M059J (cell line): ENCODE data around the gene SLC2A11. TPM values are rescaled to one million over a fixed set of nuclear protein-coding genes. Genes with fewer than 3 reads are reported as not detected.
A peak's percentile ranks its signal among the peaks of the same experiment; 100 is the strongest.

Experiments used
- DNase-seq: peaks from one replicate; pipeline ENCODE4 v3.0.0-alpha.2; 2012; ENCODE audit warnings: low read depth
- total RNA-seq: library from RNA; depleted of rRNA; stranded (reverse); fragments of >200 nt; shearing (Covaris generic); gene quantifications from 2 replicates; pipeline ENCODE4 v1.2.3, GENCODE V29; 2014; rRNA removed

Gene SLC2A11, protein sequence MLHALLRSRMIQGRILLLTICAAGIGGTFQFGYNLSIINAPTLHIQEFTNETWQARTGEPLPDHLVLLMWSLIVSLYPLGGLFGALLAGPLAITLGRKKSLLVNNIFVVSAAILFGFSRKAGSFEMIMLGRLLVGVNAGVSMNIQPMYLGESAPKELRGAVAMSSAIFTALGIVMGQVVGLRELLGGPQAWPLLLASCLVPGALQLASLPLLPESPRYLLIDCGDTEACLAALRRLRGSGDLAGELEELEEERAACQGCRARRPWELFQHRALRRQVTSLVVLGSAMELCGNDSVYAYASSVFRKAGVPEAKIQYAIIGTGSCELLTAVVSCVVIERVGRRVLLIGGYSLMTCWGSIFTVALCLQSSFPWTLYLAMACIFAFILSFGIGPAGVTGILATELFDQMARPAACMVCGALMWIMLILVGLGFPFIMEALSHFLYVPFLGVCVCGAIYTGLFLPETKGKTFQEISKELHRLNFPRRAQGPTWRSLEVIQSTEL
- 9.5 and 16.4 TPM in 2 replicates for total RNA-seq

DNA sequence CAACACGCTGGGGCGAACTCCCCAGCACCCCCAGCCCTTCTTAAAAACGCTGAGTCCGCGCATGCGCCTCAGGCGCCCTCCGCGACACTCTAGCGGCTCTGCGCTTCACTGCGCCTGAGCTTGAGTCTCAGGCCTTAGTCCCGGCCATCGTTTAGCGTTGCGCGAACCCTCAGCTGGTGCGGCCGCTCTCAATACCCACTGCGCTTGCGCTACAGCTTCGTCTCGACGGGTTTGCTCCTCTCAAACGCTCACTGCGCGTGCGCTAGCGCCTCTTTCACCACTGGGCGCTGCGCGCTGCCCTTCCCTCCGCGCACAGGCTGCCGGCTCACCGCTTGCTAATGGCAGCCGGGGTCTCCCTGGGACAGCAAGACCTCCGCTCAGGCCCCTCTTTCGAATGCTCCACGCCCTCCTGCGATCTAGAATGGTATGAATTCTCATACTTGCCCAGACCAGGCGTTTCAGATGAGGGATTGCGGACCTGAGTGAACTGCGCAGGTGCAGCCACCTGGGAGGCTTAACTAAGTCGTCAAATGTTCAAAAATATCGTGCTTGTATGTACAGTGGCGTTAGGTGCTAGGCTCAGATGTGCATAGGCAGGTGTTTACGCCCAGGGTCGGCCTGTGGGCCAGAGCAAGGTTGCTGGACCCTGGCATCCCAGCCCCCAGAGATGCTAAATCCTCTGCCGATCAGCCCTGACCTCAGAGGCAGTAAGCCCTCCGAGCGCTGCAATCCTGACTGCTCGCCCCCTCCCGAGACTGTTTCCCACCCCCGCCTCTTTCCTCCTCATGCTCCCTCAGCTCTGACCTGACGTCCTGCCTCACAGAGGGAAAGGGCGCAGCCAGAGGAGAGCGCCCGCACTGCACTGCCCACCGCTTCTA, at the start of gene SLC2A11:
Gene SLC2A11, plus strand, starts transcription at position 270 of the 878 bp plus-strand sequence. Its CDS starts 125 bp downstream, at position 395.
- DNase-seq, result peak; percentile 95

DNA sequence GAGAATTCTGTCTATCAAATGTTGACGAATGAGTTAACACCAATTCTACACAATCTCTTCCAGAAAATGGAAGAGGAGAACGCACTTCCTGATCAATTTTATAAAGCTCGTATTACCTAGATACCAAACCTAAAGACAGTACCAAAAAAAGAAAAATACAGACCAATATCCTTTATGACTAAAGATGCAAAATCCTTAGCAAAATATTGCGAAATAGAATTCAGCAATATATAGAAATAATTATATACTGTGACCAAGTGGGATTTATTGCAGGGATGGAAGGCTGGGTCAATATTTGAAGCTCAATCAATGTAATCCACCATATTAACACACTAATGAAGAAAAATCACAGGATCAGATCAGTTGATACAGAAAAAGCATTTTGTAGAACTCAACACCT, 45.3 kb upstream of the SLC2A11 start:
- no peak for DNase-seq

DNA sequence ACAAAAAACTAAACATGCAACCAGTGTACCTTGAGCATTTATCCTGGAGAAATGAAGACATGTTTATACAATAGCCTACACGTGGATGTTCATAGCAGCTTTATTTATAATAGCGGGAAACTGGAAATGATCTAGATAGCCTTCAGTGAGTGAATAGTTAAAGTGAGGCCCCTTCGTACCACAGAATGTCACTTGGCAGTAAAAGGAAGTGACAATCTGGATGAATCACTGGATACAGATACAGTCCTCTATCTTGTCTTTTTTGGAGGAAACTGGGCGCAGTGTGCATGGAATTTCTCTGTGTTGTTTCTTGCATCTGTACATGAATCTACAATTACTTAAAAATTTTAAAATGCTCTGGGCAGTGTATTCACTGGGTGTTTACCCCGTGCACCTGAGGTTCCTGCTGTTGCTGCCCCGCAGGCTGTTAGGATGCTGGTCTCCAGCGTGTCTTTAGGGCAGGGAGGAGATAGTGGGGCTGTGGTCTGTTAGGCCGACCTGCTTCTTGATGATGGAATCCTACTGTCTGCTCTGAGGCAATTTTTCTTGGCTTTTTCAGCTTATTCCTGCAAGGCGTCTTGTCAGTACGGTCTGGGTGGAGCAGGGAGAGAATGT, 42.0 kb upstream of the SLC2A11 start:
- no peak for DNase-seq

DNA sequence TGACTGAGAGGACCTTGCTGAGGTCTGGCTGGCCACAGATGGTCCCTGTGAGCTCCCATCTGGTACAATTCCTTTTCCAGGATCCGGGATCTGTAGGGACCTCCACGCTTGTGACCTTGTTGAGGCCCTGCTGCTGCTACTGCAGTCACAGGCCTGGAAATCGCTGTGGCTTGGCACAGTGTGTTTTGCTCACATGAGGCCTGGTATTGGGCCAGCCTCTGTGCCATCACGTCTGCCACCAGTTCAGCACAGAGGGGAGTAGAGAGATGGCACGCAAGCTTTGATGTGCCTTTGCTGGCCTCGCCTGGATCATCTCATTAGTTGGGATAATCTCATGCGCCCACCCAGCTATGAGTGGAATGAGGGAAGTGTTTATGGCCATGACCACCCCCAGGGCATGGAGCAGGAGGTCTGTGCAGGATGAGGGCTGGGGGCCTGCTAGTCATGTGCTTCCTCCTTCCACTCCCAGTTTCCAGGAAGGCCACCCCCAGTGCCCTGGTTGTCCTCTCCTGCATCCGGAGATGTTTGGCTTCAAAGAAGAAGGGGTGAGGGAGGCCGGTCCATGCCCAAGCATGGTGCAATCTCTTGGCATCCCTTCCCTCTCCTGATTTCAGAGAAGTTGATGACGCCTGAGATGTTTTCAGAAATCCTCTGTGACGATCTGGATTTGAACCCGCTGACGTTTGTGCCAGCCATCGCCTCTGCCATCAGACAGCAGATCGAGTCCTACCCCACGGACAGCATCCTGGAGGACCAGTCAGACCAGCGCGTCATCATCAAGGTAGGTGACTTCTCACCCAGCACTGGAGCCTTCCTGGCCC, 41.3 kb upstream of the SLC2A11 start:
- no peak for DNase-seq

DNA sequence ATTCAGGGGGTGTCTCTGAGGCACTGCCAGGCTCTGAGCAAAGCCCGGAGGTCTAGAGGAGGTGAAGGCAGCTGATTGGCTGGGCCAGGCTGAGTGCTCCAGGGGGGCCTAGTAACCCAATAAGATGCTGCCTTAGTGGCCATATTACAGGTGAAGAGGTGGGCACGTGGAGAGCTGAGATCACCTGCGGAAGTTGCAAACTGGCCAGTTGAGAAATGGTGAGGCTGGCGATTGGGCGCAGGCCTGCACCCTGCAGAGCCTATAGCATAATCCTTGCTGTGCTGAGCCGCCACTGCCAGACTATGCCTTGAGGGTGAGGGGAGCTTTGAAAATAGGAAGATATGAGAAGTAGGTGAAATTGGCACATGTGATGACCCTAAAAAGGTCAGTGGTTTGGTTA, 40.5 kb upstream of the SLC2A11 start:
- no peak for DNase-seq

DNA sequence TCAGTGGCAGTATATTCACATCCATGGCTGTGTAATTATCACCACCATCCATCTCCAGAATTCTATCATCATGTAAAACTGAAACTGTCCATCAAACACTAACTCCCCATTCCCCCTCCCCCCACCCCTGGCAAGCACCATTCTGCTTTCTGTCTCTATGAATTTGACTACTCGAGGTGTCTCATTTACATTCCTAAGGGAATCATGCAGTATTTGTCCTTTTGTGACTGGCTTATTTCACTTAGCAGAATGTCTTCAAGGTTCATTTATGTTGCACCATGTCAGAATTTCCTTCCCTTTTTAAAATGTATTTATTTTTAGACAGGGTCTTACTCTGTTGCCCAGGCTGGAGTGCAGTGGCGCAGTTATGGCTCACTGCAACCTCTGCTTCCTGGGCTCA, 39.1 kb upstream of the SLC2A11 start:
- DNase-seq, result no peak

DNA sequence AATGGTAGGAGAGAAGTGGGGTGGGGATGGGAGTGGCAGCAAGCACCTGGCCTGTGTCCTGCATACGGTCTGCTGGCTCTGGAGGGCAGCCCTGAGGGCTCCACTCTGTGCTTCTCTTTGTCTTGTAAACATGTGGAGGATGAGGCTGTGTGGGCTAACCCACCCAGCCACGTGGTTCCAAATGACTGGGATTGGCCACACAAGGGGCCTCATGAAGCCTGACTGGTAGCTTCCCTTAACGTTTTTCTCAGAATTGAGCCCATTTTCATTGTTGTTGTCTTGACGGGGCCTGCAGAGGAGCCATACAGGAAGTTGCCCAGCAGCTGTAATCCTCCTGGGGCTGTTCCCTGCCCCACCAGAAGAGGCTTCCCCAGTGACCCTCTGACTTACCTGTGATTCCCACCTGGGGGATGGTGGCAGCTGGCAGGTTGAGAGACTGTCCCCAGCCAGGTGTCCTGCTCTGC, 36.9 kb upstream of the SLC2A11 start:
- no peak for DNase-seq

DNA sequence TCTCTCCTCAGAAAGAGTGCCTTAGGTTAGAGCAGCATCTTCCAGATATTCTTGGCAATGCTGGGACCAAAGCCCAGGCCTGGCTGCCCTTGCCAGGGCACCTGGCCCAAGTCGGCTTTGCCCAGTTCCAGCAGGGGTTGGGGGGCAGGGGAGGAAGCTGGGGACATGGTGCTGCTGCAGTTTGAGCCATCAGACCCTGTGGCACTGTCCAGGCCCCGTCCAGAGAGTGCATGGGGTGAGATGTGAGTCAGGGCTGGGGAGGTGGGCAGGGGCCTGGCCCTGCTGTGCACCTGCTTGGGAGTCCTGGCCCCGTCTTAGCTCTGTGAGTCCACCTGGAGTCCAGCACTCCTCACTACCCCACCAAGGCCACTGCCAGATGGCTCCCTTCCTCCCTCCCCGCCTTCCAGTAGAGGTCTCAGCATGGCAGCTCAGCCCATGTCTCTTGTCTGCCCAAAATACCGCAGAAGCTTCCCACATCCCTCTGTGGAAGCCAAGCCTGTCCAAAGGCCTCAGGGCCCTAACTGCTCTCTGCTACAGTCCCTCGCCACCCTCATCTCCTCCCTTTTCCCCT, 35.5 kb upstream of the SLC2A11 start:
- DNase-seq, result no peak

DNA sequence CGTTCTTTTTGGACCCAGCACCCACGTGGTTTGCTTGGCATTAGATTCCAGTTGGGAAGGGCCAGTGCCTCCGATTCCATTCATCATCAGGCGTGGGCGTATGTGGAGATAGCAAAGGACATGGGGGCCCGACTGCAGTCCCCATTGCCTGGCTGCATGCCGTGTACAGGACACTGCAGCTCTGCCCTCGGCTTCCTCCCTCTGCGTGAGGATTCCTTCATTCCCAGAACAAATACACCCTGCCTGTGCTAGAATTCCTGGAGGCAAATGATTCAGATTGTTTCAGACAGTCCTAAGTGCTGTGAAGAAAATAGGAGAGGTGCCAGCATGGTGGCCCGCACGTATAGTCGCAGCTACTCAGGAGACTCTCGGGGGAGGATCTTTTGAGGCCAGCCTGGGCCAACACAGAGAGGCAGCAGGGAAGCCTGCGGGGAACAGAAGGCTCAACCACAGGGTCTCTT, 34.3 kb upstream of the SLC2A11 start:
- DNase-seq, result no peak

DNA sequence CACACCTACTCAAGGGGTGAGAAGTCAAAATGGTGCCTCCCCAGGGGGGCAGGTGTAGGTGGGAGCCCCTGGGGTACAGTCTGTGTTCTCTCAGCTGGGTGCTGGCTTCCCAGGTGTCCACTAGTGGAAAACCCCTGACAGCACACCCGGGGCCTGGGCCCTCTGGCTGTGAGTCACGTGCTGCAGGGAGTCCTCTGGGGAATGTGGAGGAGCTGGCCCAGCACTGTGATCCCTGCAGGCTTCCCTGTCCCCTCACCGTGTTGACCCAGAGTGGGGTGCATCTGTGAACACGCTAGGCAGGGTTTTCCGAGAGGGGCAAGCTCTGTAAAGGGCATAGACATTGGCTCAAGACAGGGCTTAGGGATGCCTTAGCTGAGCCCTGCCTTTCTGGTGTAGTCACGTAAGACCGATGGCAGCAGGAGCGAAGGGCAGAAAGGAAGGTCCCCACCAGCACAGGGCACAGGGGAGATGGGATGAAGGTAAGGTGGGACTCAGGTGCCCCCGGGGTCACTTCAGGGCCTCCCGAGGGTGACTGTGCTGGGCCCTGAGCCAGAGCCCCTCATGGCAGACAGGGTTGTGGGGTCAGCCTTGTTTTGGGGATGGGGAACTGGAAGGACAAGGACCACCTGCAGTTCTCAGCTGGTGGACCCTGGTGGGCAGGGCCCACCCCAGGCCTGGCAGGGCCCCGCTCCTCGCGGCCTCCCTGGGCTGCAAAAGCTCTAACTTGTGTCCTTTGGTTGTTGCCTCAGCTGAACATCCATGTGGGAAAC, 33.0 kb upstream of the SLC2A11 start:
- DNase-seq, result no peak

DNA sequence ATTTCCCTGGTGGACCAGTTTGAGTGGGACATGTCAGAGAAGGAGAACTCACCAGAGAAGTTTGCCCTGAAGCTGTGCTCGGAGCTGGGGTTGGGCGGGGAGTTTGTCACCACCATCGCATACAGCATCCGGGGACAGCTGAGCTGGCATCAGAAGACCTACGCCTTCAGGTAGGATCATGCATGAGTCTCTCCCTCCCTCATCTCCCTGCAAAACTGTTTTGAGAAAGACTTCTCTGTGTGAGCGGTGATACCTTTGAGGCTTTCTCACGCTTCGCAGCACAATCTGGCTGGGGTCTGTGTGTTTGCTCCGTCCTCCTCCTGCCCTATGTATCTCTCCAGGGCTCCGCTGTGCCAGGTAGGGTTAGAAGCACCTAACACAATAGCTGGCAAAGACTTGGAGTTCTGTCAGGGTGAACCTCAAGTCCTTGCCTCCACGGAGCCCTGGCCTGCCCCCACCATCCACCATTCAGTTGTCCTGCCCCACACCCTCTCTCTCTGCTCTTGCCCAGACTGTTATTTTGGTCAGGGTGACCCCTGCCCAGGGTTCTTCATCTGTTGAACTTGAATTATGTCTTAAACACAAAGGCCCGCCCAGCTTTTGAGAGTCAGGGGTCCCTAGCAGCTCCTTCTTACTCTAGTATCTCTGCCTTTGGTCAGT, 32.3 kb upstream of the SLC2A11 start:
- no peak for DNase-seq

DNA sequence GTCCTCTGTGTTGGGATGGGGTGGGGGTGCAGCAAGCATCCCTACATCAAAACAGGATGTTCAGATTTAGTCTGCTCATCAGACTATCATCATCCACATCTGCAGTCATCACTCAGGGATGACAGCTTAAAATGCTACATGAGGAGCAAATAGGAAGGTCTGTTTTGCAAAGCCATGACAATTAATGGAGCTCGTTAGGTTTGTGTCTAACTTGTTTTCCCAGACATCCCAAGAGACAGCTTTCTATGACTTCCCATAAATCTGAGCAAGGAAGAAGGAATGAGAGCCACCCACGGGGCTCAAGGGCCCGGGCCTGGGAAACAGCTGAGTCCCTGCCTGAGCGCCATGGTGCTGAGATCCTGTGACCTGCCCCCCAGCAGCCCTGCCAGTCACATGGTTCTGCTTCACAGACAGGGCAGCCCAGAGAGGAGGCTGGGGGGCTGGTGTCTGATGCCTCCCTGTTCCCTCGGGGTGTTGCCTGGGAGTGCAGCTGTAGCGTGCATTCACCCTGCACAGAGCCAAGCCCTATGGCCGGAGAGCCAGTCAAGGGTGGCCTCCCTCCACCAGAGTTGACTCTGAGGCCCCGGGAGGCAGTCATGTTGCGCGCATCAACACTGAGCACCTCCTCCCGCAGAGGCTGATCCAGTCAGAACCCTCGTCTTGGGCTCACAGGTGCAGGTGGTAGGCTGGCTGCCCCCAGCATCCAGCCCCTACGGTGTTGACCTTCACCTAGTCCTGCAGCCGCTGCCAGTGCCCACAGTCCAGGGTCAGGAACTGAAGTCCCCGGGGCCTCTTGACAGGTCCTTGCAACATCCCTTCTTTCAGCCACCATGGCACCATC, 30.9 kb upstream of the SLC2A11 start:
- DNase-seq, result no peak

DNA sequence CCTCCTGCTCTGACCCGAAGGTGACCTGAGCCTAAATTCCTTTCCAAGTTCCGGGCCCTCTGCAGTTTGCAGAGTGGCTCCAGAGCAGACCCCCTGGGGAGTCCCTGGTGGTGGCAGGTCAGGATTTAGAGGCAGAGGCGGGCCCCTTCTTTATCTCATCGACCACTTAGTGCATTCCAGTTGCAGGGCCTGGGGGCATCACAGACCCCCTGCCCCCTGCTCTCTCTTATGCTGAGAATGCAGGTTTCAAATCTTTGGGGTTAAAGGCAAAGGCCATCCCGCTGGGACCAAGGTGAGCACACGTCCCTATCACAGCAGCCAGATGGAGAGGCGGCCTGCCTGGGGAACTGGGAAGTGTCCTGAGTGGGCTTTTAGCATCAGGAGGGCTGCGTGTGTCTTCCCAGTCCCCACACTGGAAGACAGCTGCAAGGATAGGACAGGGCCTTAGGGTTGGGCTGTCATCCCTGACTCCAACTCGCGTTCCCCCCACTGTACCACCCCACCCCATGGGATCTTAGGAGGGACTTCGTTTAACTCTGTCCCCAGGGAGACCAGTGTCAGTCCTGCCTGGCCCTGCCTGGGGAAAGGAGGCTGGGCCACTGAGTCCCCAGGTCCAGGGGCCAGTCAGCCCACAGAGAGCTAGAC, 30.2 kb upstream of the SLC2A11 start:
- DNase-seq, result no peak

DNA sequence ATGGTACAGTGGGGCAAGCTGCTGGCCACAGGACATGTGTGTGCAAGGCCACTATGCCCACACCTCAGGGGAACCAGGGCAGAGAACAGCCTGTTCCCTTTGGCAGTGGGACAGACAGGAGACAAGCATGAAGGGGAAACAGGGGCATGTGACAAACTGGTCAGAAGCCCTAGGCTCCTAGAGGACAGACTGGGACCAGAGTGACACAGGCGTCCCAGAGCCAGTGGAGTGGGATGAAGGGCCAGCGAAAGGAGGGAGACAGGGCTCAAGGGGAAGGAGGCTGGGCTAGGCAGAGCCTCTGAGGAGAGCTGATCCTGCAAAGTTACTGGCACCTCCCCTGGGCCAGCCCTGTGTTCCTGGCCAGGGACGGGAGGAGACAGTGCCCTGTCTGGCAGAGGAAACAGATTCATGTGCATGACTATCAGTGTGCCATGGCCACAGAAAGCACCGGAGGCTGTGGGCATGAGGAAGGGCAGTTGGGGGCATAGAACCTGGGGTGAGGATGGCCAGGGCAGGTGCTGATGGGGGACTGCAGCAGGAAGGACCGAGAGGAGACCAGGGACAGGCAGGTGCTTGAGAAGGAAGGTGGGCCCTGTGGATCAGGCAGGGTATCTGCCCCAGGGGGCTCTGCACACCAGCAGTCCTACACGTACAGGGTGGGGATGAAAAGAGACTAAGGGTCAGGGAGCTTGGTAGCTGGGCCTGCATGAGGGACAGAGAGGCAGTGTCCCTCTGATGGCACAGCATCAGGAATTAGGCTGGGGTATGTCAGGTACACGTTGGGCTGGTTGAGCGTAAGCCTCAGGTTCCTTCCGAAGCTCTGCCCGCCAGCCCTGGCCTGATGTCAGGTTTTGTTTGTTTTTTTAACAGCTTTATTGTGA, 28.6 kb upstream of the SLC2A11 start:
- no peak for DNase-seq

DNA sequence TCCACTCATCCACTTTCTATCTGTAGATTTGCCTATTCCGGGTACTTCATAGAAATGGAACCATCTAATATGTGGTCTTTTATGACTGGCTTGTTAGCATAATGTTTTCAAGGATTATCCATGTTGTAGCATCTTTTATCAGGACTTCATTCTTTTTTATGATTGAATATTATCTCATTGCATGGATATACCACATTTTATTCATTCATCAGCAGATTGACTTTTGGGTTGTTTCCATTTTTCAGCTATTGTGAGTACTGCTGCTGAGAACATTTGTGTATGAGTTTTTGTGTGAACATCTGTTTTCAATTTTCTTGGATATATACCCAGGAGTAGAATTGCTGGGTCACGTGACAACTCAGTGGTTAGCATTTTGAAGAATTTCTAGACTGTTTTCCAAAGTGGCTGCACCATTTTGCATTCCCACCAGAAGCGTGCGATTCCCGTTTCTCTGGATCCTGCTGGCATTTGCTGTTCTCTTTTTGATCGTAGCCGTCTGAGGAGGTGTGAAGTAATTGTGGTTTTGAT, 27.8 kb upstream of the SLC2A11 start:
- peak; percentile 22 for DNase-seq

DNA sequence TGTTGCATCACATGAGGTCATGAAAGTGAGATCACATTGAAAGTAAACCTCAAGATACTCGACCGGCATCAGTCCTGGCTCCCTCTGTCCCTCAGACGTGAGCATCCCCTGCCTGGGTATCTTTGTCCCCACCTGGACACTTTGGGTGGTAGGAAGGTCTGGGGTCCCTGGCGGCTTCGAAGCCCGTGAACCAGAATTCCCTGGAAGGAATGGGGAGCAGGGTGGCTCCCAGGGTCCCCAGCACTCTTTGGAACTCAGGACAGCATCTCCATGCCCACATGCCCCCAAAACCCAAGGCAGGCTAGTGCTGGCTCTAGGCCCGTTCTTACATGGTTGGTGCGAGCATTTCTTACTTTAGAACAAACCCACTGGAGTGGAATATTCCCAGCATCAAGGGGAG, 26.4 kb upstream of the SLC2A11 start:
- no peak for DNase-seq

DNA sequence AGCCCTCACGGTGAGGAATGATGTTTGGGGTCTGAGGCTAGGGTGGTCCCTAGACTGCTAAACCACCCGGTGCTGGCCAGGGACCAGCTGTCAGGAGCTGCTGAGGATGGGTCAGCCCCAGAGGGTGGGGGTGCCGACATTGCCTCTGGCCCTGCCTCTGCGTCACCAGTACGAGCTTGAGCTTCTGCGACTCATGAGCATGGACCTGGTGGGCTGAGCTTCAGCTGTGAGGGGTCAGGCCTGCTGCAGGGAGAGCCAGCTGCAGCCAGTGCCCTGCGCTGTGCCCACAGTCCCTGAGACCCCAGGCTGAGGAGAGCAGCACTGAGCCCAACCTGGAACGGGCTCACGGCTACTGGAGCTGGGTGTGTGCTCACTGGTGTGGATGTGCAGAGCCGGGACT, 25.9 kb upstream of the SLC2A11 start:
- DNase-seq, result no peak
